Left lung (tissue), 10 donors: ENCODE data around the gene KAT2B. TPM values are rescaled to one million over a fixed set of nuclear protein-coding genes. Genes with fewer than 3 reads are reported as not detected.
A peak's percentile ranks its signal among the peaks of the same experiment; 100 is the strongest.

Source experiments
- ATAC-seq: fragments of 200-7000 bp; cut with Tn5 transposase; one replicate; pipeline ENCODE4 v1.9.1; 2020; ENCODE audit warnings: moderate library complexity
- DNase-seq, 4 donors: peaks; one replicate each; pipeline ENCODE4 v3.0.0-alpha.2; 2013 to 2020
- H3K27ac ChIP-seq, 2 donors: fragments of 200-600 bp; sonication (generic) in 1 of 2; one replicate each; pipeline versions ENCODE4 v1.5.0 to v1.8.0; 2020 to 2021
- H3K27me3 ChIP-seq, 2 donors: fragments of 200-600 bp; sonication (generic) in 1 of 2; one replicate each; pipeline versions ENCODE4 v1.5.0 to v1.8.0; 2020 to 2021
- H3K36me3 ChIP-seq, 2 donors: fragments of 200-600 bp; sonication (generic) in 1 of 2; one replicate each; pipeline versions ENCODE4 v1.5.0 to v1.8.0; 2020 to 2021
- H3K4me1 ChIP-seq, 2 donors: fragments of 200-600 bp; one replicate each; pipeline ENCODE4 v1.8.0; 2021
- H3K4me3 ChIP-seq, 2 donors: fragments of 200-600 bp; sonication (generic) in 1 of 2; one replicate each; pipeline versions ENCODE4 v1.5.0 to v1.8.0; 2020 to 2021; ENCODE audit warnings: mild to moderate bottlenecking in 1 of 2
- H3K9me3 ChIP-seq, 2 donors: fragments of 200-600 bp; sonication (generic) in 1 of 2; one replicate each; pipeline versions ENCODE4 v1.5.0 to v1.8.0; 2020 to 2021
- CTCF ChIP-seq, 2 donors: fragments of 200-600 bp; sonication (generic) in 1 of 2; IDR thresholded peaks; one replicate each; pipeline versions ENCODE4 v1.5.0 to v1.8.0; 2021; ENCODE audit warnings: antibody characterized with exemption in 2 of 2
- intact Hi-C, 2 donors: fragments of 100-400 bp; cut with DNase I; formaldehyde crosslinking; loops; one replicate each; pipeline versions ENCODE4 v1.11.2 to v1.14.2; 2022
- polyA plus RNA-seq, 6 donors: library from polyadenylated mRNA; unstranded; fragments of 120-200 nt; gene quantifications; one replicate each; pipeline ENCODE4 v1.2.1, GENCODE V29; 2013; ENCODE audit not compliant: insufficient read length in 6 of 6
- total RNA-seq, 2 donors: library from RNA; stranded (reverse); fragmentation: NEBNext Ultra II Directional; extraction: Animal tissue kit (Norgen Biotek cat#: 25700); gene quantifications; one replicate each; pipeline ENCODE4 v1.2.1, GENCODE V29; 2021
- donor health status: DM: no; HTN: yes; CAD: no.
- donor health status: DM: no; HTN: no; CAD: no.

KAT2B gene
- total and polyA plus RNA-seq, 8 donors, result 26.1 to 48.0 (median 39.9) TPM

GRCh38 chr3:20055020-20055775 is 15.0 kb downstream of the KAT2B start:
- no peak for ATAC-seq
- H3K27ac ChIP-seq, result peak overlapping the region in 1 of 2 donors; percentile 81
- H3K4me3 ChIP-seq, result no peak overlapping the region
- H3K9me3 ChIP-seq, result no peaks in the 10 kb centered on the region
- intact Hi-C loops, result no loop called here
- no peak for TF ChIP-seq CTCF (IDR thresholded peaks at IDR 0.05)
- no peak for DNase-seq
- H3K4me1 ChIP-seq, result peaks cover 28 to 53% of the 10 kb centered on the region in 2 donors
- no peaks in the 10 kb centered on the region for H3K27me3 ChIP-seq
- no peaks in the 10 kb centered on the region for H3K36me3 ChIP-seq

GRCh38 chr3:20055842-20056241 is 15.6 kb downstream of the KAT2B start:
- intact Hi-C loops, result no loop called here
- H3K4me1 ChIP-seq, result peaks cover 28 to 55% of the 10 kb centered on the region in 2 donors
- TF ChIP-seq CTCF (IDR thresholded peaks at IDR 0.05), result no peak
- ATAC-seq (no peak), DNase-seq (no peak)
- peak overlapping the region in 1 of 2 donors; percentile 81 for H3K27ac ChIP-seq
- H3K4me3 ChIP-seq, result no peak overlapping the region
- H3K36me3 ChIP-seq, result no peaks in the 10 kb centered on the region
- H3K9me3 ChIP-seq, result no peaks in the 10 kb centered on the region
- H3K27me3 ChIP-seq, result no peaks in the 10 kb centered on the region

GRCh38 chr3:20056725-20057611 is 16.7 kb downstream of the KAT2B start:
- no peak for TF ChIP-seq CTCF (IDR thresholded peaks at IDR 0.05)
- H3K27ac ChIP-seq, result peak overlapping the region; percentile 42 to 81
- intact Hi-C loops, result no loop called here
- H3K4me1 ChIP-seq, result peaks cover 28 to 63% of the 10 kb centered on the region in 2 donors
- no peaks in the 10 kb centered on the region for H3K9me3 ChIP-seq
- ATAC-seq (peak; percentile 76), DNase-seq (peak in 2 of 4 donors; percentile 56 to 60)
- H3K4me3 ChIP-seq, result no peak overlapping the region
- H3K36me3 ChIP-seq, result no peaks in the 10 kb centered on the region
- no peaks in the 10 kb centered on the region for H3K27me3 ChIP-seq

- no peak for TF ChIP-seq CTCF (IDR thresholded peaks at IDR 0.05)
- ATAC-seq (no peak), DNase-seq (peak in 2 of 4 donors; percentile 77 to 84)
- Histone ChIP-seq H3K27ac (peak overlapping the region; percentile 42 to 81), H3K36me3 (no peaks in the 10 kb centered on the region), H3K27me3 (no peaks in the 10 kb centered on the region), H3K9me3 (no peaks in the 10 kb centered on the region), H3K4me1 (peaks cover 28 to 63% of the 10 kb centered on the region in 2 donors), H3K4me3 (no peak overlapping the region)
- intact Hi-C loops, result no loop called here
These were observed 17.4 kb downstream of the KAT2B start for GRCh38 chr3:20057612-20058180.

- intact Hi-C loops, result no loop called here
- no peaks in the 10 kb centered on the region for H3K36me3 ChIP-seq
These were observed 19.7 kb downstream of the KAT2B start for GRCh38 chr3:20059929-20060328.

More at GRCh38 chr3:20059929-20060328, 19.7 kb downstream of the KAT2B start:
- no peaks in the 10 kb centered on the region for H3K9me3 ChIP-seq
- ATAC-seq, result no peak
- no peak overlapping the region for H3K27ac ChIP-seq
- no peaks in the 10 kb centered on the region for H3K27me3 ChIP-seq
- no peak overlapping the region for H3K4me3 ChIP-seq
- DNase-seq, result no peak
- no peak for TF ChIP-seq CTCF (IDR thresholded peaks at IDR 0.05)
- H3K4me1 ChIP-seq, result peaks cover 22 to 51% of the 10 kb centered on the region in 2 donors
